ENCODE measurements around the gene HOXC9. TPM values are rescaled to one million over a fixed set of nuclear protein-coding genes. Genes with fewer than 3 reads are reported as not detected.
A peak's percentile ranks its signal among the peaks of the same experiment; 100 is the strongest.

HOXC9 gene
- total and polyA plus RNA-seq, 2 of the 8 experiments (the other 6 are each of a cell fraction or from before 2014, with no cell fraction given): not detected

GRCh38 chr12:54001283-54002187 is 1.6 kb downstream of the HOXC9 start:
- Histone ChIP-seq H2BK120ac (replicated peaks; ENCODE audit: low read depth, low read length) (no peak overlapping the region), H3K4me1 (replicated peaks in 1 of 4; ENCODE audit: control insufficient read depth in 3 of 4, insufficient read depth in 4 of 4, low read length in 3 of 4) (peaks cover 0 to 8% (median 2%) of the 10 kb centered on the region in 4 experiments; a peak in 4 of 7 replicates), H2BK20ac (ENCODE audit: low read length) (no peak overlapping the region), H2BK15ac (ENCODE audit: low read length) (no peak overlapping the region), H2AK5ac (ENCODE audit: low read depth, low read length) (no peak overlapping the region), H3K27ac (ENCODE audit: low read depth, low read length) (no peak overlapping the region), H3K36me3 (ENCODE audit: control insufficient read depth in 2 of 4, insufficient read depth in 4 of 4, low read length in 3 of 4) (peaks cover 0 to 11% (median 0%) of the 10 kb centered on the region in 4 experiments; a peak in 1 of 8 replicates), H3K23me2 (ENCODE audit: low read depth, low read length) (peaks cover 2% of the 10 kb centered on the region; the same call in 1 of the 2 replicates), H3K23ac (ENCODE audit: insufficient read length) (no peak overlapping the region), H3K4me2 (ENCODE audit: insufficient read depth in 1 of 2, low read depth in 2 of 2, low read length in 2 of 2) (no peak overlapping the region; a peak in 1 of 4 replicates), H3K4ac (replicated peaks; ENCODE audit: insufficient read length, low read depth, low read length) (no peak overlapping the region), H2BK12ac (ENCODE audit: low read depth, low read length) (no peak overlapping the region), H3K9ac (replicated peaks in 1 of 4; ENCODE audit: extremely low read depth in 1 of 4, low read depth in 3 of 4, low read length in 3 of 4) (no peak overlapping the region), H3K79me2 (ENCODE audit: control insufficient read depth in 1 of 2, insufficient read depth in 2 of 2, low read length in 2 of 2) (no peaks in the 10 kb centered on the region), H3K9me3 (ENCODE audit: insufficient read depth in 2 of 2, low read depth in 1 of 2, low read length in 1 of 2) (no peaks in the 10 kb centered on the region), H4K91ac (replicated peaks; ENCODE audit: insufficient read length, low read length) (no peak overlapping the region), H2BK5ac (ENCODE audit: low read depth, low read length) (no peak overlapping the region), H3K14ac (ENCODE audit: insufficient read length) (no peak overlapping the region), H3K27me3 (replicated peaks in 1 of 4; ENCODE audit: control insufficient read depth in 3 of 4, extremely low read depth in 1 of 4, insufficient read depth in 3 of 4, low read length in 3 of 4) (peaks cover 98 to 100% (median 100%) of the 10 kb centered on the region in 4 experiments), H3K18ac (ENCODE audit: extremely low read depth, low read length) (no peak overlapping the region), H4K8ac (ENCODE audit: extremely low read depth, insufficient read depth, low read length) (no peak overlapping the region), H4K20me1 (replicated peaks in 1 of 2; ENCODE audit: control insufficient read depth in 1 of 2, insufficient read depth in 2 of 2, low read length in 2 of 2) (peaks cover 11 to 26% of the 10 kb centered on the region in 2 experiments), H2AFZ (ENCODE audit: low read length) (no peak overlapping the region), H3K4me3 (ENCODE audit: extremely low read depth in 1 of 4, insufficient read depth in 2 of 4, low read depth in 3 of 4, low read length in 4 of 4) (no peak overlapping the region), H4K5ac (ENCODE audit: insufficient read length, low read depth, low read length) (no peak overlapping the region), H3K56ac (replicated peaks; ENCODE audit: insufficient read length, low read depth, low read length) (no peak overlapping the region), H3K79me1 (ENCODE audit: low read depth, low read length) (no peaks in the 10 kb centered on the region)
- TF ChIP-seq USF2 (IDR thresholded peaks at IDR 0.05; ENCODE audit: low read length) (no peak), KDM5A (IDR thresholded peaks at IDR 0.05; ENCODE audit: low read length) (no peak), TAF1 (IDR thresholded peaks at IDR 0.05; ENCODE audit: low read depth, low read length) (no peak), YY1 (IDR thresholded peaks at IDR 0.05; ENCODE audit: low read depth, low read length) (no peak), SUZ12 (IDR thresholded peaks at IDR 0.05; ENCODE audit: low read length) (peak; percentile 7)
- DNase-seq (ENCODE audit: low read depth in 1 of 2, low spot score in 2 of 2) (no peak), FAIRE-seq (no peak)
- WGBS, 2 experiments (ENCODE audit: extremely low coverage in 1 of 2, insufficient coverage in 1 of 2, insufficient read length in 1 of 2, insufficient replicate concordance in 2 of 2, low coverage in 1 of 2, low lambda C conversion rate in 2 of 2, missing lambda C conversion rate in 1 of 2): 14% methylated on average over 8 of the region's 8 CpGs; no CpG with 5 or more reads in 1 of the 2 experiments
- CTCF ChIA-PET (ENCODE audit: partially characterized antibody): interaction anchor here (0.5 to 11.3 kb wide), 11 partner anchors 11 to 571 kb away, joined by 3 to 172 read pairs (median 7); partner anchors contain the start of genes HOXC10, HOXC5 and HOXC6
- POLR2A ChIA-PET (ENCODE audit: partially characterized antibody): interaction anchor here (1.4 kb wide), 1 partner anchor 11 kb away, joined by 6 read pairs; no protein-coding TSS in a partner anchor
